ENCODE measurements around the gene NCKAP5.

NCKAP5 gene

DNA sequence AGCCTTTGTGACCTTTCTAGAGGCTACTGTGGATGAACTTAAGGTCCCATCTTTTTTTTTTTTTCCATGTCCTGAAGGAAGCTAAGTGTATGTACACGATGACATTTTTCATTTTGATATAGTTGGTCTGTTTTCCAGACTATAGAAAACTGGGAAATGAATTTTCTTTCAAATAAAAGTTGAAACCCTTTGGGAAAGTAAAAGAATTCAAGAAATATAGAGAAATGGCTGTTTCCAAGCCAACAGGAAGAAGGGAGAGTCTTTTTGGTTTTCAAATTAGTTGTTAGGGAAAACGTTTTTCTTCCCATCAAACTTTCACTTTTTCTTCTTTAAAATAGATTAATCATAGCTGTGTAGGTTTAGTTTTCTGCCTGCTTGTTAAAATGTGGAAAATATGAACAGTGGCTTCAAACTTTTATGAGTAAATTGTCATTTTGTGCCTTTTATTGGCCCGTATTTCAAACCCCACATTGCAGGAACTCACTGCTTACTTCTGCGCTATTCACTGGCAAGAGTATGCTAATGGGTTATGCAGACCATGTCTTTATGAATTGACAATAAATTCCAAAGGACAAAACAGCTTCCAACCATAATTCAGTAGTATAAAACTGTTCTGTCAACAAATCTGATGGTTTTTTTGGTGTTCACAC lies 870.6 kb downstream of the NCKAP5 start:
- H3K9me3 ChIP-seq (ENCODE audit: insufficient read depth, low read length) = no peaks in the 10 kb centered on the region
- TF ChIP-seq YY1 (IDR thresholded peaks at IDR 0.05; ENCODE audit: insufficient read depth, insufficient read length) (no peak), SUZ12 (IDR thresholded peaks at IDR 0.05; ENCODE audit: extremely low read depth, insufficient read depth, insufficient read length) (no peak), ZNF274 (IDR thresholded peaks at IDR 0.05; ENCODE audit: low read depth, low read length) (no peak)
- H3K4me1 ChIP-seq (ENCODE audit: insufficient read depth, insufficient read length) = no peaks in the 10 kb centered on the region
- no peaks in the 10 kb centered on the region for H3K27me3 ChIP-seq (ENCODE audit: insufficient read depth, insufficient read length)
- no peak overlapping the region for H3K9ac ChIP-seq (ENCODE audit: insufficient read length, low read depth)
- H3K4me3 ChIP-seq (ENCODE audit: insufficient read length, low read depth) = no peak overlapping the region
- H3K36me3 ChIP-seq (ENCODE audit: insufficient read depth, insufficient read length, low read length) = no peaks in the 10 kb centered on the region
- no peak for DNase-seq (ENCODE audit: low read depth, low spot score)

DNA sequence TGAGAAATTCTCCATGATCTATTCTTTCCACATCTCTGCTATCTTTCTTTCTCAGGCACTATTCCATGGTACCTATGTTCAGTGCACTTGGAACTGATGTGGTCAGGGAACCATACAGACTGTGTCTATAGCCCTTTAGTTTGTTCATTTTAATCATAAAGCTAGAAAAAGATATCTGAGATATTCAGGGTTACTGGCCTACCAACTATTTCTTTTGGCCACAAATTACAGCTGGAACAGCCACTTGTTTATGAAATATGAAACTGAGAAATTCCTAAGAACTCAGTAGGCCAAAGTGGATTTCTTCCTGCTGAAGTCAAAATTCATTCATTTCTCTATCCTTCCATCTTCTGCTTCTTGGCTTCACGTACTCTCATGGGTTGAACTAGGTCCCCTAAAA lies 875.4 kb downstream of the NCKAP5 start:
- no peaks in the 10 kb centered on the region for H3K9me3 ChIP-seq (ENCODE audit: insufficient read depth, low read length)
- H3K27me3 ChIP-seq (ENCODE audit: insufficient read depth, insufficient read length) = no peaks in the 10 kb centered on the region
- DNase-seq (ENCODE audit: low read depth, low spot score) = no peak
- H3K4me1 ChIP-seq (ENCODE audit: insufficient read depth, insufficient read length) = no peaks in the 10 kb centered on the region
- no peak overlapping the region for H3K4me3 ChIP-seq (ENCODE audit: insufficient read length, low read depth)
- TF ChIP-seq SUZ12 (IDR thresholded peaks at IDR 0.05; ENCODE audit: extremely low read depth, insufficient read depth, insufficient read length) = no peak
- no peak for TF ChIP-seq ZNF274 (IDR thresholded peaks at IDR 0.05; ENCODE audit: low read depth, low read length)
- TF ChIP-seq YY1 (IDR thresholded peaks at IDR 0.05; ENCODE audit: insufficient read depth, insufficient read length) = no peak
- no peaks in the 10 kb centered on the region for H3K36me3 ChIP-seq (ENCODE audit: insufficient read depth, insufficient read length, low read length)
- H3K9ac ChIP-seq (ENCODE audit: insufficient read length, low read depth) = no peak overlapping the region

DNA sequence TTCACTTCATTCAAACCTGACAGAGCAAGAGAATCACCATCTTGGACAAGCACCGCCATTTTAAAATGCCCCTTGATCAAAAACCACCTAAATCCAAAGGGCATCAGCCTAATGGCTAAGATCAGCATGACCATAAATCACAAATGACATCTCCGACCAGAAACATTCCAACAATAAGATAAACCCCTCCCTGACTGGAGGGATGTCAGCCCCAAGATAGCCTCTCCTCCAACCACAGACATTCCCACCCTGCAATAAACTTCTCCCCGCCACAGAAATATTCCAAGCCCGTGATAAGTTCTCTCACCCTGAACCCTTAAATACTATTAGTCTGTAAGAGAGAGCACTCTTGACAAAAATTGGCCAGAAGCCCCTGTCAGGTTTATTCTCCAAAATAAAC lies 876.7 kb downstream of the NCKAP5 start:
- TF ChIP-seq SUZ12 (IDR thresholded peaks at IDR 0.05; ENCODE audit: extremely low read depth, insufficient read depth, insufficient read length) = no peak
- no peak for TF ChIP-seq YY1 (IDR thresholded peaks at IDR 0.05; ENCODE audit: insufficient read depth, insufficient read length)
- no peak for TF ChIP-seq ZNF274 (IDR thresholded peaks at IDR 0.05; ENCODE audit: low read depth, low read length)
- H3K9me3 ChIP-seq (ENCODE audit: insufficient read depth, low read length) = no peaks in the 10 kb centered on the region
- no peak overlapping the region for H3K9ac ChIP-seq (ENCODE audit: insufficient read length, low read depth)
- H3K4me1 ChIP-seq (ENCODE audit: insufficient read depth, insufficient read length) = no peaks in the 10 kb centered on the region
- H3K4me3 ChIP-seq (ENCODE audit: insufficient read length, low read depth) = no peak overlapping the region
- H3K27me3 ChIP-seq (ENCODE audit: insufficient read depth, insufficient read length) = no peaks in the 10 kb centered on the region
- no peaks in the 10 kb centered on the region for H3K36me3 ChIP-seq (ENCODE audit: insufficient read depth, insufficient read length, low read length)
- no peak for DNase-seq (ENCODE audit: low read depth, low spot score)

DNA sequence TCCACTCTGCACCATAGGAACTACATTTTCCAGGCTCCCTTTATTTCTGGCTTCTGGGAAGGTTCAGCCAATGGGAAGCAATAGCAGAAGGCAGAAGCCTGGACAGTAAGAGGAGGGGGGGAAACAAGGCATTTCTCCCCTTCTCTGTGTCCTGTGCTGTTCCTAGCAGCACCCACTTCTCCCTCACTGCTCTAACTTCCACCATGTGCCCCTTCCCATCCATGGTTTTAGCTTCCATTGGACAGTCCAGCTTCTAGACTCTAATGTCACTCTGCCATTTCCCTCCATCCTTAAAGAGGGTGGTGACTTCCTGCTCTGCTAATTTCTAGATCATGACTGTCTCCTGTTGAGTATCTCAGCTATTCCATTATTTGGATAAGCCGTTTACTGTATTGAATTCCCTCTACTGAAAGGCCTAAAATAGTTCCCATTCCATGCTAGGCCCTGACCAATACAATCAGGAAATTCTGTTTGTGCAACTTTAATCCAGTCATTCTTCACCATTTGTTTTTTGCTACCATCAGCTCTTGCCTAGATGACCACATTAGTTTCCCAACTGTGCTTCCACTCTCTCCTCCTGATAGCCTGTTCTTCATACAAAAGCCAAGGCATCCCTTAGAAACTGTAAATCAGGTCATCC lies 877.5 kb downstream of the NCKAP5 start:
- no peaks in the 10 kb centered on the region for H3K27me3 ChIP-seq (ENCODE audit: insufficient read depth, insufficient read length)
- H3K4me3 ChIP-seq (ENCODE audit: insufficient read length, low read depth) = no peak overlapping the region
- TF ChIP-seq YY1 (IDR thresholded peaks at IDR 0.05; ENCODE audit: insufficient read depth, insufficient read length) (no peak), SUZ12 (IDR thresholded peaks at IDR 0.05; ENCODE audit: extremely low read depth, insufficient read depth, insufficient read length) (no peak), ZNF274 (IDR thresholded peaks at IDR 0.05; ENCODE audit: low read depth, low read length) (no peak)
- DNase-seq (ENCODE audit: low read depth, low spot score) = no peak
- no peaks in the 10 kb centered on the region for H3K9me3 ChIP-seq (ENCODE audit: insufficient read depth, low read length)
- H3K36me3 ChIP-seq (ENCODE audit: insufficient read depth, insufficient read length, low read length) = no peaks in the 10 kb centered on the region
- no peak overlapping the region for H3K9ac ChIP-seq (ENCODE audit: insufficient read length, low read depth)
- no peaks in the 10 kb centered on the region for H3K4me1 ChIP-seq (ENCODE audit: insufficient read depth, insufficient read length)

DNA sequence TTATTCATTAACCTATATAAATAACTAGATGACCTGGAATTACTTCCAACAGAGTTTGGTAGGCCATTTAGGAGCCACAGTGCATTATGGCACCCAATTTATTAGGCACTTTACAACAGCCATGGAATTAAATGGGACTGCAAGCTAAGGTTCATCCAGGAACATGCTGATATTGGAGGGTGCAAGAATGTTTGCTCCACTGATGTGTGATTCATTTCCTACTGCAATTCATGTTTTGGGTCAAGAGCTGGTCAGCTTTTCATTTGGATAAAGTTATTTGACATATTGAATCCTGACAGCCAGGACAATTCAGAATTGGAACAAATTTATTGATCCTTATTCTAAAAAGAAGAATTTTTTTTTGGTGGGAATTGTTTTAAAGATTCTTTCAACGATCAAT lies 886.5 kb downstream of the NCKAP5 start:
- TF ChIP-seq SUZ12 (IDR thresholded peaks at IDR 0.05; ENCODE audit: extremely low read depth, insufficient read depth, insufficient read length) = no peak
- no peak for TF ChIP-seq ZNF274 (IDR thresholded peaks at IDR 0.05; ENCODE audit: low read depth, low read length)
- TF ChIP-seq YY1 (IDR thresholded peaks at IDR 0.05; ENCODE audit: insufficient read depth, insufficient read length) = no peak

DNA sequence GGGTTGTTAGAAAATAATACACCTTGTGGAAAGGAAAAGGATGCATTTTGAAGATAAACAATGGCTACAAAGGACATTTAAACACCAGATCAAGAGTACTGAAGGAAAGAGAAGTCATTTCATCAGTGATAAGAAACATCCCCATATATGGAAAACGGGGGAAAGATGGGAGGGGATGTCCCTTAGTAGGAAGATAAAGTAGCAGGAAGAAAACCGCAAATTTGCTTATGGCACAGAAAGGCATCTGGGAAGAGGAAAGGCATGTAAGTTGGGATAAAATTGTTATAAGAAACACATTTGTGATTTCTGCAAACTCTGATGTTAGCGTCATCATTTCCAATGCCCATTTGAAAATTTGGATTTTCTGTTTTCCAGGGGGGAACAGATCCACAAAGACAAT lies 887.7 kb downstream of the NCKAP5 start:
- Histone ChIP-seq H3K4me1 (ENCODE audit: insufficient read depth, insufficient read length) (no peaks in the 10 kb centered on the region), H3K27me3 (ENCODE audit: insufficient read depth, insufficient read length) (no peaks in the 10 kb centered on the region), H3K36me3 (ENCODE audit: insufficient read depth, insufficient read length, low read length) (no peaks in the 10 kb centered on the region), H3K4me3 (ENCODE audit: insufficient read length, low read depth) (no peak overlapping the region), H3K9ac (ENCODE audit: insufficient read length, low read depth) (no peak overlapping the region), H3K9me3 (ENCODE audit: insufficient read depth, low read length) (no peaks in the 10 kb centered on the region)
- TF ChIP-seq YY1 (IDR thresholded peaks at IDR 0.05; ENCODE audit: insufficient read depth, insufficient read length) (no peak), SUZ12 (IDR thresholded peaks at IDR 0.05; ENCODE audit: extremely low read depth, insufficient read depth, insufficient read length) (no peak), ZNF274 (IDR thresholded peaks at IDR 0.05; ENCODE audit: low read depth, low read length) (no peak)
- DNase-seq (ENCODE audit: low read depth, low spot score) = no peak

More for the DNA sequence above, 886.5 kb downstream of the NCKAP5 start:
- no peaks in the 10 kb centered on the region for H3K4me1 ChIP-seq (ENCODE audit: insufficient read depth, insufficient read length)
- no peaks in the 10 kb centered on the region for H3K27me3 ChIP-seq (ENCODE audit: insufficient read depth, insufficient read length)
- no peaks in the 10 kb centered on the region for H3K9me3 ChIP-seq (ENCODE audit: insufficient read depth, low read length)
- H3K4me3 ChIP-seq (ENCODE audit: insufficient read length, low read depth) = no peak overlapping the region
- no peak for DNase-seq (ENCODE audit: low read depth, low spot score)
- H3K9ac ChIP-seq (ENCODE audit: insufficient read length, low read depth) = no peak overlapping the region
- no peaks in the 10 kb centered on the region for H3K36me3 ChIP-seq (ENCODE audit: insufficient read depth, insufficient read length, low read length)

DNA sequence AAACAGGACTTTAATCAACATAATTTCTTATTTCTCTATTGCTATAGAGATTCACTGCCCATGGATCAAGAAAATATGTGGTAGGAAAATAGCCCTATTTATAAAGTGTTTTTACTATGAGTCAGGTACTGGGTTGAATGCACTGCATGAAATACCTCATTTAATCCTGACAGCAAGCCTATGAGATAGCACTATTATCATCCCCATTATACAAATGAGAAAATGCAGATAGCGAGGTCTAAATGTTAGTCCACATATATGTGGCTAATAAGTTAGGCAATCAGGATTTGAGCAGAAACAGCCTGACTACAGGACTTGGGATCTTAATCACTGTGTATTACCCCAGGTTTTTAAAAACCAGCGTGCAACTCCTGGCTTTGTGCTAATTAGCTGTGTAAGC lies 889.8 kb downstream of the NCKAP5 start:
- H3K27me3 ChIP-seq (ENCODE audit: insufficient read depth, insufficient read length) = no peaks in the 10 kb centered on the region
- no peaks in the 10 kb centered on the region for H3K9me3 ChIP-seq (ENCODE audit: insufficient read depth, low read length)
- H3K4me1 ChIP-seq (ENCODE audit: insufficient read depth, insufficient read length) = no peaks in the 10 kb centered on the region
- DNase-seq (ENCODE audit: low read depth, low spot score) = no peak
- TF ChIP-seq YY1 (IDR thresholded peaks at IDR 0.05; ENCODE audit: insufficient read depth, insufficient read length) (no peak), SUZ12 (IDR thresholded peaks at IDR 0.05; ENCODE audit: extremely low read depth, insufficient read depth, insufficient read length) (no peak), ZNF274 (IDR thresholded peaks at IDR 0.05; ENCODE audit: low read depth, low read length) (no peak)
- H3K9ac ChIP-seq (ENCODE audit: insufficient read length, low read depth) = no peak overlapping the region
- H3K4me3 ChIP-seq (ENCODE audit: insufficient read length, low read depth) = no peak overlapping the region
- H3K36me3 ChIP-seq (ENCODE audit: insufficient read depth, insufficient read length, low read length) = no peaks in the 10 kb centered on the region

Data from NT2/D1 (cell line).